Measurements from ENCODE around the gene YBEY.

DNA sequence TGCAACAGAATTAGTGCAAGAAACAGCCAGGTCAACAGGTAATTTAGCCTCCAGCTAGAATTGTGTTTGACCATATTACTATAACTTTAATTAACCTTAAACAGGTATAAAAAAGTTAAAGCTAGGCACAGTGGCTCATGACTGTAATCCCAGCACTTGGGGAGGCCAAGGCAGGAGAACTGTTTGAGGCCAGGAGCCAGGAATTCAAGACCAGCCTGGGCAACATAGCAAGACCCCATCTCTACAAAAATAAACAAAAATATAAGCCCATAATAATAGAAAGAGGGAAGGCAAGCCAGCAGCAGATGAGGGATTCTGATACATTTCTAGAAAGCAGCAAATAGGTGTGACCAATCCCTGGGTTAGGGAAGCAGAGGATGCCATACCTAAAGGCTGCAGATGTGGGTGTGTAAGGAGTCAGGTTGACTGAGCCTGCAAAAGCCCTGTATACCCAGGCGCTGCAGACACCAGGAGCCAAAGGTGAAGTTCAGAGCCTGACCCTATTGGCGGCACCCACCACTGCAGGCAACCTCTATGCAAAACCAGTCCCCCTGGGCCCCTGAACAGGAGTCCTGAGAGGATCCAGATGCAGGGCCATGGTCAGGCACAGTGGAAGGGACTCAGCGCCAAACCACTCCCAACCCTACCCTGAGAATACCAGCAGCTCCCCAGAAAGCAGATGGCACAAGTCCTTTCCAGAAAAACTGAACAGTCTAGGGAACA is 38.3 kb upstream of the YBEY start:
- no peak for TF ChIP-seq POLR2A (IDR thresholded peaks at IDR 0.05; ENCODE audit: low read length)
- TF ChIP-seq GATA1 (IDR thresholded peaks at IDR 0.05; ENCODE audit: low read depth, low read length): no peak
